Left ventricle myocardium inferior (tissue), 1 donor: ENCODE data around the gene SETBP1. TPM values are rescaled to one million over a fixed set of nuclear protein-coding genes. Genes with fewer than 3 reads are reported as not detected.

Experiments
- DNase-seq: peaks from one replicate; pipeline ENCODE4 v3.0.0-alpha.2; 2020
- H3K27ac ChIP-seq: fragments of 200-600 bp; replicated peaks from 2 replicates; pipeline ENCODE4 v1.8.0; 2021
- H3K27me3 ChIP-seq: fragments of 200-600 bp; 2 replicates; pipeline ENCODE4 v1.8.0; 2021; ENCODE audit warnings: low read depth
- H3K36me3 ChIP-seq: fragments of 200-600 bp; 2 replicates; pipeline ENCODE4 v1.8.0; 2021
- H3K4me1 ChIP-seq: fragments of 200-600 bp; 2 replicates; pipeline ENCODE4 v1.8.0; 2021
- H3K4me3 ChIP-seq: fragments of 200-600 bp; 2 replicates; pipeline ENCODE4 v1.8.0; 2021; ENCODE audit warnings: mild to moderate bottlenecking, moderate library complexity
- H3K9me3 ChIP-seq: fragments of 200-600 bp; replicated peaks from 2 replicates; pipeline ENCODE4 v1.8.0; 2021
- CTCF ChIP-seq: fragments of 200-600 bp; IDR thresholded peaks from 2 replicates; pipeline ENCODE4 v1.8.0; 2021; ENCODE audit warnings: antibody characterized with exemption, mild to moderate bottlenecking, borderline replicate concordance
- intact Hi-C: fragments of 100-400 bp; cut with micrococcal nuclease; formaldehyde crosslinking; loops from one replicate; pipeline ENCODE4 v1.11.0; 2022
- total RNA-seq: library from RNA; stranded (reverse); fragmentation: NEBNext Ultra II Directional; extraction: Animal tissue kit (Norgen Biotek cat#: 25700); gene quantifications from one replicate; pipeline ENCODE4 v1.2.1, GENCODE V29; 2021
- donor health status: DM: no; HTN: yes; CAD: no; lungs with severe emphysema.

SETBP1 gene
- total RNA-seq, 1 donor from 2014 or later: 10.3 TPM

GRCh38 chr18:44735096-44735495 is 54.4 kb downstream of the SETBP1 start:
- H3K27me3 ChIP-seq: no peaks in the 10 kb centered on the region
- DNase-seq: no peak
- no peaks in the 10 kb centered on the region for H3K36me3 ChIP-seq
- H3K4me3 ChIP-seq: no peak overlapping the region
- intact Hi-C loops: no loop called here
- no peak overlapping the region for H3K27ac ChIP-seq
- TF ChIP-seq CTCF: no peak
- H3K9me3 ChIP-seq: no peaks in the 10 kb centered on the region
- peaks cover 7% of the 10 kb centered on the region for H3K4me1 ChIP-seq

DNA sequence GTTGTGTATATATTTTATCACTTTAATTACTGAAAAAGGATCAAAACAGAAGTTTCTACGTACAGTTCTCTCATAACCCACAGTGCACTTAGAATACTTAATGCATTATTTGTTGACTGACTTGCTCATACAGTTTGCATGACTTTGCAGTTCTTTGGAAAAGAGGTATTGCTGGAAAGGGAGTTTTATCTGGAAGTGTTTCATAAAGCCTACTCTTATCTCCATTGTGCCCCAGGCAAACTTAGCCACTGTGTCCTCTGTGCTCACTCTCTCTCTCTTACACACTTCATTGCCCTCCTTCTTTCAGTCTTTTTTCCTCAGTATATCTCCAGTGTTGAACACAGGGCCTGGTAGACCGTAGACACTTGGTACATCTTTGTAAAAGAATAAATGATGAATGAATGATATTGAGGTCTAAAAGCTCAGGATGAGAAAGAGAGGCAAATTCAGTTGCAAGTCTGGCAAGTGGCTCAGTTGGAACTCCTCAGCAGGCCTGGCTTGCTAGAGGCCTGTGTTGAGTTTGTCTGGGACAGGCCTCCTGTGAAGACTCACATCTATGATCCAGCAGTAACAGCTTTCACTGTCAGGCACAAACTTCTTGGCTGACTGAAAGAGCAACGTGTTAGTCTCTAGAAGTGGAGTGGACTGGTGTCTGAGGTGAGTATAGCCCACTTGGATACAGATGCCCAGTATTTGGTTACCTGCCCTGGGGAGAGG is 56.1 kb downstream of the SETBP1 start:
- intact Hi-C loops: no loop called here
- no peak overlapping the region for H3K27ac ChIP-seq
- DNase-seq: no peak

GRCh38 chr18:44737623-44738022 is 56.9 kb downstream of the SETBP1 start:
- Histone ChIP-seq H3K36me3 (no peaks in the 10 kb centered on the region), H3K9me3 (no peaks in the 10 kb centered on the region), H3K4me3 (no peak overlapping the region), H3K4me1 (peaks cover 23% of the 10 kb centered on the region), H3K27ac (no peak overlapping the region), H3K27me3 (no peaks in the 10 kb centered on the region)
- intact Hi-C loops: no loop called here
- TF ChIP-seq CTCF: no peak
- no peak for DNase-seq

More for the DNA sequence above, 56.1 kb downstream of the SETBP1 start:
- Histone ChIP-seq H3K36me3 (no peaks in the 10 kb centered on the region), H3K9me3 (no peaks in the 10 kb centered on the region), H3K27me3 (no peaks in the 10 kb centered on the region), H3K4me3 (no peak overlapping the region), H3K4me1 (peaks cover 17% of the 10 kb centered on the region)
- no peak for TF ChIP-seq CTCF

- no peak for DNase-seq
- no peak for TF ChIP-seq CTCF
- Histone ChIP-seq H3K27me3 (no peaks in the 10 kb centered on the region), H3K4me3 (no peak overlapping the region), H3K4me1 (peaks cover 47% of the 10 kb centered on the region), H3K27ac (no peak overlapping the region), H3K9me3 (no peaks in the 10 kb centered on the region), H3K36me3 (no peaks in the 10 kb centered on the region)
- intact Hi-C loops: no loop called here
Measured at GRCh38 chr18:44740000-44740399, 59.3 kb downstream of the SETBP1 start.

GRCh38 chr18:44741085-44741484 is 60.4 kb downstream of the SETBP1 start:
- no peak overlapping the region for H3K27ac ChIP-seq

More at GRCh38 chr18:44741085-44741484, 60.4 kb downstream of the SETBP1 start:
- DNase-seq: no peak
- H3K27me3 ChIP-seq: no peaks in the 10 kb centered on the region
- H3K4me1 ChIP-seq: peaks cover 49% of the 10 kb centered on the region
- no peaks in the 10 kb centered on the region for H3K9me3 ChIP-seq
- no peak overlapping the region for H3K4me3 ChIP-seq
- TF ChIP-seq CTCF: no peak
- no peaks in the 10 kb centered on the region for H3K36me3 ChIP-seq
- intact Hi-C loops: no loop called here
